Measurements from ENCODE around the gene ZBTB7B.
A peak's percentile ranks its signal among the peaks of the same experiment; 100 is the strongest.
"Not testable (repeated sequence)": the region's sequence is repeated elsewhere in the genome, so short reads cannot be mapped to it uniquely, and the experiment has no call there.

The ZBTB7B gene

DNA sequence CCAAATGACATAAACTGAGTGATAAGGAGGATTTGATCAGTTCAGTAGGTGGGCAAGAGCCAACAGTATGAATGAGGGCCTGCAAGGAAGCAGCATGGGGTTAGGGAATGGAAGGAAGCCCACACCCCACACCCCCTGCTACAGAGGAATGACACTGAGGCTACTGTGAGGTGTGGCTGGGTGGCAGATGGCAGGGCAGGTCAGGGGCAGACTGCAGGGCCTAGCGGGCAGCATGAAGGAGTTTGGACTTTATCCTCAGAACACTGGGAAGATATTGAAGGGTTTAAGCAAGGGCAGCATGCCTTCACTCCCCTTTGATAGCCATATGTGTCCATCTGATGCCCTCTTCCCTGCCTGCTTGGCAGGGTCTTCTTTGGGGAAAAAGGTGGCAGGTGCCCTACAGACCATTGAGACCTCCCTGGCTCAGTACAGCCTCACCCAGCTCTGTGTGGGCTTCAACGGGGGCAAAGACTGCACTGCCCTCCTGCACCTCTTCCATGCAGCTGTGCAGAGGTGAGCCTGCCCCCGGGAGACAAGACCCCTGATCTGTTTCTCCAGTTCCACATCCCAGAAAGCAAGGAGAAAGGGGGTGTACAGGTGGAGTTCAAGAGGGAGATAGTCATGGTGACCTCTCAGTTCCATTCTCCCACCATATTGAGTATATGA is 13.3 kb upstream of the ZBTB7B start:
- DNase-seq: no peak

- DNase-seq: no peak
Observed at GRCh38 chr1:154990276-154990675, 12.3 kb upstream of the ZBTB7B start.

- no peak for DNase-seq
Observed at GRCh38 chr1:154992721-154993571, 9.7 kb upstream of the ZBTB7B start.

GRCh38 chr1:154993572-154994268 is 8.9 kb upstream of the ZBTB7B start, which contains the start of gene LENEP:
Gene LENEP (plus strand): TSS chr1:154993586. CDS start chr1:154993608, 22 bp downstream.
- DNase-seq: no peak

- DNase-seq: no peak
Observed at GRCh38 chr1:154994269-154994587, 8.4 kb upstream of the ZBTB7B start.

DNA sequence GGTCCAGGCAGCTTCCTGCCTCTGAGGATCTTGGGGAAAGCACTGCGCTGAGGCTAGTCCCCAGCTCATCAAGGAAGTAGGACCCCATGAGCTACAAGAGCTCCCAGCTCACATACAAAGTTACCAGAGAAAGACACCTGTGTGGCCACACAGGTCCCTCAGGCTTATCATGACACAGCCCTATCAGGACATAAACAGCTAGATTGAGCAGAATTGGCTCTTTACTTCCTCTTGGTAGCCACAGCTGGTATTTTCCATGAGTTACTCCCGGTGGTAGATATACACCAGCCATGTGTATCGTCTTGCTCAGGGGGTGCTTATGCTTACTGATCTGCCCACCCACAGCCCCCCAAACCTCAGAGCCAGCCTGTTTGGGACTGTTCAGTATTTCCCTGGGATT is 8.0 kb upstream of the ZBTB7B start:
- no peak for DNase-seq

GRCh38 chr1:154995301-154995983 is 7.2 kb upstream of the ZBTB7B start:
- not testable (repeated sequence) for DNase-seq

GRCh38 chr1:154996966-154997701 is 5.5 kb upstream of the ZBTB7B start:
- no peak for DNase-seq

GRCh38 chr1:154998201-154998780 is 4.3 kb upstream of the ZBTB7B start:
- no peak for DNase-seq

GRCh38 chr1:154998818-154999570 is 3.6 kb upstream of the ZBTB7B start:
- peak; percentile 76 to 80 for DNase-seq

DNA sequence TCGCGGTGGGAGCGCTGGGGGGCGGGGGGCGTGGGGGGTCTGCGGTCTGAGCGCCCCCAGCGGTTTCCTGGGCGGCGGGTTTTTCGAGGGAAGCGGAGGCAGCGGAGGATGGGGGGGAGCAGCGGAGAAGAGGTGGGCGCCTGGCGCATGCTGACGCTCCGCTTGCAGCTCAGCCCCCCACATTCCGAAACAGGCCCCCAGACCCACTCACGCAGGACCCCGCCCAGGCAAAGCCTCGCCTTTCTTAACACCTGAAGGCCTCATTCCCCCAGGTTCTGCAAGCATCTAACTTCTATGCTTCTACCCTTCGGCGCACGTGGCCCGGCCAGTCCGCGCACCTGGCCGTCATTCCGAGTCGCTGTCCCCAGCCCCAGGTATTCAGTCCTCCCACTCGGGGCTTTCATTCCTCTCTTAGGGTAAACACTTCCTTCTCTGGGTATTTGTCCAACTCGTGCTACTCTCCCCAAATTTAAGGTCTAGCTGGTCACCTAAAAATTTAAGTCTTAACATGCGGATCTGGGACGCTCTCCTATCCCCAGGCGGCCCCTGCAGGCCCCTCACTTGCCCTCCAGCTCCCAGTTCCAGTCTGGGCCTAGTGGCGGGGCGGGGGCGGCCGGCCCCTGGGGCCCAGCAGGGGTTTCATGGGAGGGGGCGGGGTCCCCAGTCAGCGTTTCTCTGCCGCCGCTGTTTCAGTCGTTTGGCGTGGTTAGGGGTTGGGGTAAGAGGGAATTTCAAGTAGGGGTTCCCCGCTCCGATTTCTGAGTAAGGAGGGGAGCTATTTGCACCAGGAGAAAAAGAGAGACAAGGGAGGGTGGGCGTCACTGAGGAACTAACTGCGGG is 2.8 kb upstream of the ZBTB7B start:
- DNase-seq: peak in 1 of 2 donors; percentile 67

DNA sequence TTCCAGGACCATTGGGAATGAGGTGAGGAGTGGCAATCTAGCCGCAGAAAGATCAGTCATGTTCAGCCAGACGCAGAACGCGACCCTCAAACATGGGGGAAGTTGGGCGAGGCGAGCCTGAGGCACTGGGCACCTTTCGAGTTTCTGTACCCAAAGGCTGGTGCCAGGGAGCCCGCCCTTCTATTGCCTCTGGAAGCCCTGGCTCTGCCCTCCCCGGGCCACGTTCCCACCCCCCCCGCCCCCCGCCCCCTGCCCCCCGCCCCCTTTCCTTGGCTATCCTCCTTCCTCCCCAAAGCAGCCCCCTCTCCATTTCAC is 2.2 kb upstream of the ZBTB7B start:
- DNase-seq: no peak

DNA sequence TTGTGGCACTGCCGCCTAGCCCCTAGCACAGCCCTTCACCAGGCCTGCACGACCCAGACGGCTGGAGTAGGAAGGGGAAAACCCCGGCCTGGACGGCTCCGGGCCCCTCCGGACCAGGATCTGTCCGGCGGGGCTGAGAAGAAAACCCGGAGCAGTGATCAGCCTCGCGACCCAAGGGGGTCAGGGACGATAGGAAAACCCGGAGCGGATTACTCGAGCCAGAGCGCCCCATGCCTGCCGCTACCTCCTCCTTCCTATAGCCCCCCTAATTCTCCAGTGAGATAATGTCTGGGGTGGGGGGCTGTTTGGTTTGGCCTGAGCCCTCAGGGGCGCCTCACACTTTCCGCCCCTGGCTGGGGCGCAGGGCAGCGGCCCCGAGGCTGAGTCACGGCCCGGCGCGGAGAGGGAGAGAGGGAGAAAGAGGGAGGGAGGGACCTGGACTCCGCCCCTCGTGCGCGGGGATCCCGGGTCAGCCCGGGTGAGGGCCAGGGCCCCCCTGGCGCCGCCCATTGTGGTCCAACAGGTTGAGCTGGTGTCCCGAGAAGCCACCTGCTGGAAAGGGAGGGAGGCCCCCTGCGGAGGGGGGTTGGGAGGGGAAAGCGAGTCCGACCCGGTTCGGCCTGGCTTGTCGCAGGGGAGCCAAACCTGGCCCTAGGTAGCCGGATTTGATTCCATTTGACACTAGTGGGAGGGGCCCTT is 1.7 kb upstream of the ZBTB7B start:
- DNase-seq: peak; percentile 79 to 80

GRCh38 chr1:155001425-155001674 is 1.3 kb upstream of the ZBTB7B start:
- DNase-seq: no peak

DNA sequence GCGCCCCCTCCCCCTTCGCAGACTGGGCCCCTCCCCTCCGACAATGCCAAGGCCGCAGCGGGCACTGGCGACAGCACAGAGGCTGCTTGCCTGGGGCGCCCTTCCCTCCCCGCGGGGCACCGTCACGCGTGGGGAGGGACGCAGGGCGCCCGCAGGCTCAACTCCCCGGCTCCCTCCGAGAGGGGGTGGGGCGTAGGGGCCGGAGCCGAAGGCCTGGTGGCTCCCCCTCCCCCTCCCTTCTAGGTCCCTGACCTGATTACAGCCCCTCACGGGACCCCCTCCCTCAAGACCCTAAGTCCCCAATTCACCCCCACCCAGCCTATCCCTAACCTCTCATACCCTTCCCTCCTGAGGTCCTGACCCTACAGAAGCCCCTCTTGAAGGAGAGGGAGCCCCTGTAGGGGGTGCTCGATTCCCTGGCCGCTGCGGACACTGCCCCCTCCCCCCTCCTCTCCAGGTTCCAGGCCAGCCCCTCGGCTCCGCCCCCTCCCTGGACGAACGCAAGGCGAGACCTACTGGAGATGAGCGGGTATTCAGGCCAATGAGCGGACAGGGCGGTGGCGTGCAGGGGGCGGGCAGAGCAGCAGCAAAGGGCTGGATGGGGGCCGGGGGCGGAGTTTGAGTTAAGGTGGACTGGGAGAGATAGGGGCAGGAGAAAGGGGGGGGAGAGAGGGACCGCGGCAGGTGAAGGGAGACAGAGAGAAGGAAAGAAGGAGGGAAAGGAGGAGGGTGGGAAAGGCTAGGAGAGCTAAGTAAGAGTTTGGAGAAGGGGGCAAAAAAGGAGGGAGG is 733 bp upstream of the ZBTB7B start:
- peak; percentile 96 to 98 for DNase-seq

GRCh38 chr1:155003227-155003765 is 694 bp downstream of the ZBTB7B start:
- no peak for DNase-seq

- DNase-seq: no peak
Observed at GRCh38 chr1:155003766-155004351, 1.3 kb downstream of the ZBTB7B start.

- no peak for DNase-seq
Observed at GRCh38 chr1:155004352-155005075, 1.9 kb downstream of the ZBTB7B start.

Data from stimulated activated CD4-positive, alpha-beta T cell treated with anti-CD3 and anti-CD28 coated beads, Interleukin-2, amount 100 ng/mL, for 48 hours (primary cell).